ENCODE results near the gene MYF6.

Gene MYF6

GRCh38 chr12:80692114-80692513 lies 15.3 kb upstream of the MYF6 start:
- no peak for DNase-seq (ENCODE audit: low read depth)
- TF ChIP-seq CTCF (IDR thresholded peaks at IDR 0.05; ENCODE audit: low read length, missing control alignments): no peak

GRCh38 chr12:80697270-80697887 lies 10.1 kb upstream of the MYF6 start:
- DNase-seq (ENCODE audit: low read depth): no peak
- no peak for TF ChIP-seq CTCF (IDR thresholded peaks at IDR 0.05; ENCODE audit: low read length, missing control alignments)
- H3K4me3 ChIP-seq (replicated peaks; ENCODE audit: low read depth, low read length): no peak overlapping the region

More at GRCh38 chr12:80692114-80692513, 15.3 kb upstream of the MYF6 start:
- no peak overlapping the region for H3K4me3 ChIP-seq (replicated peaks; ENCODE audit: low read depth, low read length)

- H3K4me3 ChIP-seq (replicated peaks; ENCODE audit: low read depth, low read length): no peak overlapping the region
- DNase-seq (ENCODE audit: low read depth): no peak
- no peak for TF ChIP-seq CTCF (IDR thresholded peaks at IDR 0.05; ENCODE audit: low read length, missing control alignments)
These were observed 9.2 kb upstream of the MYF6 start for GRCh38 chr12:80698256-80698655.

GRCh38 chr12:80698847-80699542 lies 8.4 kb upstream of the MYF6 start:
- no peak for TF ChIP-seq CTCF (IDR thresholded peaks at IDR 0.05; ENCODE audit: low read length, missing control alignments)
- no peak for DNase-seq (ENCODE audit: low read depth)
- no peak overlapping the region for H3K4me3 ChIP-seq (replicated peaks; ENCODE audit: low read depth, low read length)

GRCh38 chr12:80700327-80700726 lies 7.1 kb upstream of the MYF6 start:
- no peak for TF ChIP-seq CTCF (IDR thresholded peaks at IDR 0.05; ENCODE audit: low read length, missing control alignments)
- no peak overlapping the region for H3K4me3 ChIP-seq (replicated peaks; ENCODE audit: low read depth, low read length)
- DNase-seq (ENCODE audit: low read depth): no peak

GRCh38 chr12:80701388-80701787 lies 6.0 kb upstream of the MYF6 start:
- TF ChIP-seq CTCF (IDR thresholded peaks at IDR 0.05; ENCODE audit: low read length, missing control alignments): no peak
- DNase-seq (ENCODE audit: low read depth): no peak
- no peak overlapping the region for H3K4me3 ChIP-seq (replicated peaks; ENCODE audit: low read depth, low read length)
